ENCODE data around the gene EEIG2.
A peak's percentile ranks its signal among the peaks of the same experiment; 100 is the strongest.
"Not testable (repeated sequence)": the region's sequence is repeated elsewhere in the genome, so short reads cannot be mapped to it uniquely, and the experiment has no call there.

Gene EEIG2

DNA sequence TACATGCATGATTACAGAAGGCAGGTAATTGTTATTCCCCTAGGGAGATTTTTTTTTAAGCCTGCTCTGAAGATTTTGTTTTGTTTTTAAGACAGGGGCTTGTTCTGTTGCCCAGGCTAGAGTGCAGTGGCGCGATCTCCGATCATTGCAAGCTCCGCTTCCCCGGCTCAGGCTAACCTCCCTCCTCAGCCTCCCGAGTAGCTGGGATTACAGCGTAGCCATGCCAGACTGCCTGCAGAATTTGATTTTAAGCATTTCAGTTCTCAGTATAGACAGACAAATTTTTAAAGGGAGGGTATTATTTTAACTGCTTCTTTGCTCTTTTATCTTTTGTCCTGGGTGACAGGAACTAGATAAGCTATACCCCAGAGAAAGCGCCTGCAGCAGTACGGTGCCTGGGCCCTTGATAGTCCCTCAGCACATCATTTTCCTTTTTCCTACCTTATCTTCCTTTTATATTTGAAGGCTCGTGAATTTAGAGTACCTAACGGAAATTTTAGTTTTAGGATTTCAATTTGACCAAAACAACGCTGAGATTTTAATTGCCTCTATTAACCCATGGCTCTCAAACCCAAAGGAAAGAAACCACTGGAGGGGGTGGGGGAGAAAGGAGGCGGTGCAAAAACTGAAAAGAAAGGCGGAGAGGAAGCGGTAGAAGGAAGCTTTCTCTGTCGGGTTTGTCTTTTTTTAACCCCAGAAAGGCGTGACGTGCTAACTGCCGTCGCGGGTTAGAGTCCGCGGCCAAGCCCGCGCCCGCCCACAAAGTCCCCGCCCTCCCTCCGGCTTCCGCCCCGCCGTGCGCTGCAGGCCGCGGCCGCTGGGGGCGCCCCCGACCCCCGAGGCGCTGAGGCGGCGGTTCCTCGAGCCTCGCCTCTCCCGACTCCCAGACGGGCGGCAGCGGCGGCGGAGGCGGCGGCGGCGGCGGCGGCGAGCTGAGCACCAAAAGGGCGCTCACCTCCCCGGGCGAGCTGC is at the start of gene EEIG2:
EEIG2 (plus strand) TSS at position 886 of the 972 bp plus-strand sequence. CDS start 329 bp downstream, outside the sequence.
- peak; percentile 84 for DNase-seq (ENCODE audit: low read depth)

DNA sequence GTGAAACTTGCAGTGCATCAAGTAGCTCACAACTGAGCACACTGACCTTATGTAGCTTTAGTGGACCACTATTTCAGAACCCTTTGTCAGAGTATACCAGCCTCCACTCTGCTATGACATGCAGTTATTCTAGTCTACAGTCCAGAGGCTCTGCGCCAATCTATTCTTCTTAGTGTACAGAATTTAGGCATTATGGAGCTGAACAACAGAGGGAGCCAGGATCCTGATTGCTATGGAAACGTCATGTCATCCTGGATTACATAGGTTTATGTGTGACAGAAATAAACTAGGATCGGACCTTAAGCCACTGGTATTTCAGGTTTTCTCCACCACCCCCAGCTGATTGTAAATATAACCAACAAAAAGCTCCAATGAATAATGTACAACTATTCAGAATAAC is 48.1 kb upstream of the EEIG2 start:
- DNase-seq (ENCODE audit: low read depth): no peak

DNA sequence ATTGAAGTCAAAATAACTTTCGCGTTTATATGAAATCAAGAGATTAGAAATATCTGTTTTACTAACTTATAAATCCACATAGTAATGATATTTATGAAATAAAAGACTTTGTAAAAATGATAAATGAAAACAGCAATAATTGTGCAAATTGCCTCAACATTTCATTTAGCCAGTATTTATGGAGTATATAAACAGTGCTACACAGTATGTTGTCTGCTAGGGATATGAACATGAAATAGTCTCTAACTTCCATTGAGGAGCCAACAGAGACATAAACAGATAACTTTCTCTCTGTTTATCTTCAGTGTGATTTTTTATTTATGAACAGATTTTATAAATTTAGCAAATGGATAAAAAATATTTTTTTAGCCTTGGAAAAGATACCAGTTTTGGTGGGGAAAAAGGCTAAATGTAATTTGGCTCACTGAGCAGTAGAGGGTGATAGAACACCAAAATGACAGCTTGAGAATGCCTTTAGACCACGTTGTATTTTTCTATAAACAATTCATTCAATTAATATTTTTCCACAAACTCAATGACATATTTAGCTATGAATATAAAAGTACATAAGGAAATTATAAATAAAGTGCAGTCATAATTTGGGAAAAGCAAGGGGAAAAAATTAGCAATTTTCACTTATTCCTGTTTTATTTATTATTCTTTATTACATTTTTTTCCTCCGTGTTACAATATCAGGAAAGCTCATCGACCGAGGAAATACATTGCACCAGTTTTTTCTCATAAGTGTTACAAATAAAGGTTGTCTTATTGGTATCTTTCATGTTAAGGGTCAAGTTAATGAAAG is 47.5 kb upstream of the EEIG2 start:
- DNase-seq (ENCODE audit: low read depth): peak; percentile 39

DNA sequence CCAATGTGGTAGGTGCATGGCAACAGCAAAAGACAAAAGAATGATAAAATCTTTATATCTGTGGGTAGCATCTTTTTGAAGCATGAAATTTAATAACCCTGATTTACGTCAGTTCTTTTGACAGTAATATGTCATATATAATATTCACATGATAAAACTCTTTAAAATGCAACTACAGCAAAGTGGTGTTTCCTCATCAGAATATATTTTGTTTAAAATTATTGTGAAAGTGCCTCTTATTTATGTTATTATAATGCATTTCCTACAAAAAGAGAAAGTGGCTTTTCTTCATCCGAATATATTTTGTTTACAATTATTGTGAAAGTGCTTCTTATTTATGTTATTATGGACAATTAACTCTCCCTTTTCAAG is 46.9 kb upstream of the EEIG2 start:
- DNase-seq (ENCODE audit: low read depth): no peak

DNA sequence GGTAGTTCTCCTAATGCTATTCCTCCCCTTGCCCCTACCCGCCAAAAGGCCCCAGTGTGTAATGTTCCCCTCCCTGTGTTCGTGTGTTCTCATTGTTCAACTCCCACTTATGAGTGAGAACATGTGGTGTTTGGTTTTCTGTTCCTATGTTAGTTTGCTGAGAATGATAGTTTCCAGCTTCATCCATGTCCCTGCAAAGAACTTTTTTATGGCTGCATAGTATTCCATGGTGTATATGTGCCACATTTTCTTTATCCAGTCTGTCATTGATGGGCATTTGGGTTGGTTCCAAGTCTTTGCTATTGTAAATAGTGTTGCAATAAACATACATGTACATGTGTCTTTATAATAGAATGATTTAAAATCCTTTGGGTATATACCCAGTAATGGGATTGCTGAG is 46.0 kb upstream of the EEIG2 start:
- DNase-seq (ENCODE audit: low read depth): not testable (repeated sequence)

DNA sequence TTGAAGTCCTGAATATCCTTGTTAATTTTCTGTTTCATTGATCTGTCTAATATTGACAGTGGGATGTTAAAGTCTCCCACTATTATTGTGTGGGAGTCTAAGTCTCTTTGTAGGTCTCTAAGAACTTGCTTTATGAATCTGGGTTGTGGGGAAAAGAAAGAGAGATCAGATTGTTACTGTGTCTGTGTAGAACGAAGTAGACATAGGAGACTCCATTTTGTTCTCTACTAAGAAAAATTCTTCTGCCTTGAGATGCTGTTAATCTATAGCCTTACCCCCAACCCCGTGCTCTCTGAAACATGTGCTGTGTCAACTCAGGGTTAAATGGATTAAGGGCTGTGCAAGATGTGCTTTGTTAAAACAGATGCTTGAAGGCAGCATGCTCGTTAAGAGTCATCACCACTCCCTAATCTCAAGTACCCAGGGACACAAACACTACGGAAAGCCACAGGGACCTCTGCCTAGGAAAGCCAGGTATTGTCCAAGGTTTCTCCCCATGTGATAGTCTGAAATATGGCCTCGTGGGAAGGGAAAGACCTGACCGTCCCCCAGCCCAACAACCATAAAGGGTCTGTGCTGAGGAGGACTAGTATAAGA is 42.5 kb upstream of the EEIG2 start:
- not testable (repeated sequence) for DNase-seq (ENCODE audit: low read depth)

DNA sequence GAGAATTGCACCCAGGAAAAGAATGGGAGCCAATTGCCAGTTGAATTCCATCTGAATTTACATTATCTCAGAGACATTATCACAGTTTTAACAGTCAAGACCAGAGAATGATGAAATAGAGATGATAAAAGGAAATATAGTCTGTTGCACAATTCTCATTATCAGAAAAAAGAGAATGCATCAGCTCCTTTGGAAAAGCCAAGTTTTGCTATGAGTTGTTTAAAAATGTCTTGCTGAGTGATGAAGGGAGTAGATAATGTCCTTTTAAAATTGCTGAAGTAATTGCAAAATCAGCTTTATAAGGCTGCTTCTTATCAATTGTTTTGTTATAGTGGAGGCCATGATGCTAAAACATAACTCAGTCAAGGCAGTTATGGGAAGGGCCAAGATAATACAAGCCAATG is 37.9 kb upstream of the EEIG2 start:
- peak; percentile 30 for DNase-seq (ENCODE audit: low read depth)

DNA sequence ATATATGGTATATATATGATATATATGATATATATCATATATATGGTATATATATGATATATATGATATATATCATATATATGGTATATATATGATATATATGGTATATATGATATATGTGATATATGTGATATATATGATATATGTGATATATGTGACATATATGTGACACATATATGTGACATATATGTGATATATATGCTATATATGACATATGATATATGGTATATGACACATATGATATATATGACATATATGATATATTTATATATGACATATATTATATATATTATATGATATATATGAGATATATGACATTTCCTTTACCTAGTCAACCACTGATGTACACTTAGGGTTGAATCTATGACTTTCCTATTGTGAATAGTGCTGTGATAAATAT is 36.1 kb upstream of the EEIG2 start:
- no peak for DNase-seq (ENCODE audit: low read depth)

DNA sequence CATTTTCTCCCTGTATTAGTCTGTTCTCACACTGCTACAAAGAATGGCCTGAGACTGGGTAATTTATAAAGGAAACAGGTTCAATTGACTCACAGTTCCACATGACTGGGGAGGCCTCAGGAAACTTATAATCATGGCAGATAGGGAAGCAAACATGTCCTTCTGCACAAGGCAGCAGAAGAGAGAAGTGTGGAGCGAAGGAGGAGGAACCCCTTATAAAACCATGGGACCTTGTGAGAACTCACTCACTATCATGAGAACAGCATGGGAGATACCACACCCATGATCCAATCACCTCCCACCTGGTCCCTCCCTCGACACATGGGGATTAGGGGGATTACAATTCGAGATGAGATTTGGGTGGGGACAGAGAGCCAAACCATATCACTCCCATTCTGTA is 35.2 kb upstream of the EEIG2 start:
- DNase-seq (ENCODE audit: low read depth): no peak

DNA sequence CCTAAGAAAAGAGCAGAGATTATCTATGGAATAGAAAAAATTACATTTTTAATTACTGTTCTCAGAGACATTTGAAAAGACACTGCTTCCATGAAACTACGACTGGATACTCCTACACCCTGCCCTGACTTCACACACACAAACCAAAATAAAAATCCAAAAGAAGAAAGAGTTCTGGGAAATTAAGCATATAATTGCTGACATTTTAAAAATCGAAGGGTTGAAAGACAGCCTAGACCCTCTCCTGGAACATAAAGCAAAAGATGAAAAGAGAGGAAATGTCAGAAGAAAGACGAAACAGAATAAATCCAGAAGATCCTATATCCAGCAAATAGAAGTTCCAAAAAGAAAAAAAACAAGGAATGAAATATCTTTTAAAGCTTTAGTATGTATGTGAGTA is 32.8 kb upstream of the EEIG2 start:
- DNase-seq (ENCODE audit: low read depth): no peak

DNA sequence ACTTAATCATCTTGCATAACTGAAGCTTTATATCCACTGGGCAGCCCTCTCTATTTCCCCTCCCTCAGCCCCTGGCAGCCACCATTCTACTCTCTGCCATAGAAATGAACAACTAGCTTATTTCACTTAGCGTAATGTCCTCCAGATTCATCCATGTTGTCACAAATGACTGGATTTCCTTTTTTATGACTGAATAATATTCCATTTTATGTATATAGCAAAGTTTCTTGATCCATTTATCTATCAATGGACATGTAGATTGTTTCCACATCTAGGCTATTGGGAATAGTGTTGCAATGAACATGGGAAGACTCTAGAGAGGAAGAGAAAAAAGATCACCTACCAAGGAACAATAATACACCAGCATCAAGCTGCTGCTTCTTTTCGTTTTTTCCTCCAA is 32.1 kb upstream of the EEIG2 start:
- no peak for DNase-seq (ENCODE audit: low read depth)

DNA sequence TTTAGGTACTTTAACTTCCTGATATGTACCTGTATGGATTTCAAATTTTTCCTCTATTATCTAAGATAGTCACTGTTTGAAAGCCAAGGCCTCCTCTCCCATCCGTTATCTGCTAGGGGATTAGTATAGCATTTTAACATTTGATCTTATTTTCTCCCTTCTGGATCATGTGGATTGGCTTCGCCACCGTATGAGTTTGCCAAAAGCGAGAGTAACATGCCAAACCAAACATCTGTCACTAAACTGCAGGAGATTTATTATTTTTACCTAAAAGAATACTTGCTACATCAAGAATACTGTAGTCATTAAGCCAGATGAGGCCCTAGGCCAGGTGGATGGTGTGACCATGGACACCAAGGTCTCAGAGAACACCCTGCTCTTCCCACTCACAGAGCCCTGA is 28.5 kb upstream of the EEIG2 start:
- no peak for DNase-seq (ENCODE audit: low read depth)

DNA sequence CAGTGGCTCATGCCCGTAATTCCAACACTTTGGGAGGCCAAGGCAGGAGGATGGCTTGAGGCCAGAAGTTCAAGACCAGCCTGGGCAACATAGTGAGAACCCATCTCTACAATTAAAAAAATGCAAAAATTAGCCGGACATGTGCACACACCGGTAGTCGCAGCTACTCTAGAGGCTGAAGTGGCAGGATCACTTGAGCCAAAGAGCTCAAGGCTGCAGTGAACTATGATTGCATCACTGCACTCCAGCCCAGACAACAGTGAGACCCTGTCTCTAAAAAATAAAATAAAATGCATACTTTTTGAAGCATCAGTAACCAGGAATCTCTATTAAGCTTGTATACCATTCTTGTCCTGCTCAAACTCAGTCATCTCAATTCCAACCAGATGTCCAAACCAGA is 27.2 kb upstream of the EEIG2 start:
- DNase-seq (ENCODE audit: low read depth): no peak

DNA sequence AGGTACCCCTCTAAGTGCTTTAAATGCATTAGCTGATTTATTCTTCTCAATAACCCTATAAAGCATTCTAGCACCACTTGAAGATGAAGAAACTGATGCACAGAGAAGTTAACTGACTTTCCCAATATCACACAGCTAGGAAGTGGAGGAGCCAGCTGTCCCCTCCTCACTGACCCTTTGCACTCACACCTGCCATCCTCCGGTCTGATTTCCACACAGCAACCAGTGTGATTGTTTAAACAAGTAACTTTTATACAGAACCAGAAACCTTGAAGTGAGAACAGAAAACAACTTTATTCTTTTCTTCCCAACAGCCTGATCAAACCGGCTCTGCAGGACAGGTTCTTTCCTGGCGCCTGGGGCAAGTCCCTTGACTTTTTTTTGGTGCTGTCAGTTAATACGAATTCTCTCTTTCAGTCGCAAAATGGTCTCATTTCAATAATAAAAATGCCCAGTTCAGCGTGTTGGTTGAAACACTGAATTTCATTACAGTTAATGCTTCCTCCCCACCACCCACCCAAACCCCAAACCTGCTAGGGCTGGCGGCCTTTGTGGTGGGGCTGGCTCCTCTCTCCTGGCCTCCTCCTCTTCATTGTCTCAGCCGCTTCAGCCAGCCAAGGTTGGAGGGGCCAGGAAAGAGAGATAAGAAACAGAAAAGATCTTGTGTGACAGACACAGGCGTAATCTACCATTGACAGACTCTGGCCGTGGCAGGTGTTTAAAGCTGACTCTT is 26.4 kb upstream of the EEIG2 start:
- DNase-seq (ENCODE audit: low read depth): no peak

DNA sequence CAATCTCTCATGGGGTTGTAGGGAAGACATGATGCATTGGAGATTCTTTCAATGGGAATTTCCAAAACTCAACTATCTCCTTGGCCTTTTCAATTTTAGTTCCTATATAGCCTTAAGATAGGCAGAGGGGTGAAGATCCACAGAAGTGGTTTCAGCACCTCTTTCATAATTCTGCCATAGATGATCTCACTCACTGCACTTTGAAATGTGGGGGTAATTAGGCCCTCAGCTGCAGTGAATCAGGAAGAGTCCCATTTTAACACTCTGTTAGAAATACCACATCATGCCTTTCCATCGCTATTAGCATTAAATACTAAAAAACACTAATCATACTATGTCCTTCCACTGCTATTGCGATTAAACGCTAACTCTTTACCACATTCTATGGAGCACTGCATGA is 25.1 kb upstream of the EEIG2 start:
- no peak for DNase-seq (ENCODE audit: low read depth)

DNA sequence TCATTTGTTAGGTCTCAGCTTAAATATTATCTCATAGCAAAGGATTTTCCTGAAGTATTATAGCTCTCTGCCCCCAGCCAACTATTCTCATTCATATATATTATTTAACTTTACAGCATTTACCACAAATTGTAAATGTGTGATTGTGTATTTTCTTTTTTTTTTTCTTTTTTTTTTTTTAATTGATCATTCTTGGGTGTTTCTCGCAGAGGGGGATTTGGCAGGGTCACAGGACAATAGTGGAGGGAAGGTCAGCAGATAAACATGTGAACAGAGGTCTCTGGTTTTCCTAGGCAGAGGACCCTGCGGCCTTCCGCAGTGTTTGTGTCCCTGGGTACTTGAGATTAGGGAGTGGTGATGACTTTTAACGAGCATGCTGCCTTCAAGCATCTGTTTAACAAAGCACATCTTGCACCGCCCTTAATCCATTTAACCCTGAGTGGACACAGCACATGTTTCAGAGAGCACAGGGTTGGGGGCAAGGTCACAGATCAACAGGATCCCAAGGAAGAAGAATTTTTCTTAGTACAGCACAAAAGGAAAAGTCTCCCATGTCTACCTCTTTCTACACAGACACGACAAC is 24.5 kb upstream of the EEIG2 start:
- DNase-seq (ENCODE audit: low read depth): not testable (repeated sequence)

DNA sequence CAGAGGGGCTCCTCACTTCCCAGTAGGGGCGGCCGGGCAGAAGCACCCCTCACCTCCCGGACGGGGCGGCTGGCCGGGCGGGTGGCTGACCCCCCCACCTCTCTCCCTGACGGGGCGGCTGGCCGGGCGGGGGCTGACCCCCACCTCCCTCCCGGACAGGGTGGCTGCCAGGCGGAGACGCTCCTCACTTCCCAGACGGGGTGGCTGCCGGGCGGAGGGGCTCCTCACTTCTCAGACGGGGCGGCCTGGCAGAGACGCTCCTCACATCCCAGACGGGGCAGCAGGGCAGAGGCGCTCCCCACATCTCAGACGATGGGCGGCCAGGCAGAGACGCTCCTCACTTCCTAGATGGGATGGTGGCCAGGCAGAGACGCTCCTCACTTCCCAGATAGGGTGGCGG is 23.9 kb upstream of the EEIG2 start:
- not testable (repeated sequence) for DNase-seq (ENCODE audit: low read depth)

DNA sequence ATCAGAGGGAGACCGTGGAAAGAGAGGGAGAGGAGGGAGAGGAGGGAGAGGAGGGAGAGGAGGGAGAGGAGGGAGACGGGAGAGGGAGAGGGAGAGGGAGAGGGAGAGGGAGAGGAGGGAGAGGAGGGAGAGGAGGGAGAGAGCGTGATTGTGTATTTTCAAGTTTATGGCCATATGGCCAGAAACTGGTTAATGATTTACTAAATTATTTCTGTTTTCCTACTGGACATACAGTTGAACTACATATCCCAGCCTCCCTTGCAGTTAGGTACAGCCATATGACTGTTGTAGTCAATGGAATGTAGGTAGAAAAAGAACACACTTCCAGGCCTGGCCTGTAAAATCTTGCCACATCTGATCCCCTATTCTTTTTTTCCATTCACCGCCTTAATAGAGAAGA is 23.1 kb upstream of the EEIG2 start:
- DNase-seq (ENCODE audit: low read depth): not testable (repeated sequence)

DNA sequence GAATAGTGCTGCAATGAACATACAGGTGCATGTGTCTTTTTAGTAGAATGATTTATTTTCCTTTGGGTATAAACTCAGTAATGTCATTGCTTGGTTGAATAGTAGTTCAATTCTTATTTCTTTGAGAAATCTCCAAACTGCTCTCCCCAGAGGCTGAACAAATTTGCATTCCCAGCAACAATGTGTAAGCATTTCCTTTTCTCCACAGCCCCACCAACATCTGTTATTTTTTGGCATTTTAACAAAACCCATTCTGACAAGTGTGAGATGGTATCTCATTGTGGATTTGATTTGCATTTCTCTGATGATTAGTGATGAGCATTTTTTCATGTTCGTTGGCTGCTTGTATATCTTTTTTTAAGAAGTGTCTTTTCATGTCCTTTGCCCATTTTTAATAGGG is 21.9 kb upstream of the EEIG2 start:
- no peak for DNase-seq (ENCODE audit: low read depth)

DNA sequence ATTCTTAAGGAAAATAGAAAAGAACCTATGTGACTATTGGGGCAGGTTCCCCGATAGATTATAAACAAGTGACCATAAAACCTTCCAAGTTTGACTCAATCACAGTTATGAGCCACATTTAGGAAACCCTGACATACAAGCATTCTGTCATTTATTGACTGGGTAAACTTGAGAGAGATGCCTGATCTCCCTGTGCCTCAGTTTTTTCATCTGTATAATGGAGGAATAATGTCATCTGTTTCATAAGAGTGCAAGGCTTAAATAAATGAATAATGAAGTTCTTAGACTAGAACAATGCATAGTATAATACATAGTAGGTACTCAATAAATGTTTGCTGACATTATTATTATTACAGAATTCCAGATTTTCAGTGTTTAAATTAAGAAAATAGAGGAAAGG is 18.9 kb upstream of the EEIG2 start:
- no peak for DNase-seq (ENCODE audit: low read depth)

DNA sequence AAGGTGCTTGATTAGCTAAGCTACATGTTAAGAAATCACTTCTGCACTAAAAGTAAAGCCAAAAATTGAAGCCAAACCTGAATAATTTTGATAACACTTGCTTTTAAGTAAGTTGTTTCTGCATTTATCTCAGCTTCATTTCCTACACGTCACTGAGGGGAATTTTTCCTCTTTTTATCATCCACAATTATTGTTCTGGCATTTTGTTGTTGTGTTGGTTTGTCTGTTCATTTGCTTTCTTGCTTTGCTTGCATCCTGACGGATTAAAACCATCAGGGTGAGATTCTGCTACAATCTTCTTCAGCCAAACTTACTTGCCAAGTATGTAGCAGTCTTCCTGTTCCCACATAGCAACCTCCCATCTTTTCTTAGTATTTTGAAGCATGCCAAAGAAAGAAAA is 18.0 kb upstream of the EEIG2 start:
- DNase-seq (ENCODE audit: low read depth): no peak

DNA sequence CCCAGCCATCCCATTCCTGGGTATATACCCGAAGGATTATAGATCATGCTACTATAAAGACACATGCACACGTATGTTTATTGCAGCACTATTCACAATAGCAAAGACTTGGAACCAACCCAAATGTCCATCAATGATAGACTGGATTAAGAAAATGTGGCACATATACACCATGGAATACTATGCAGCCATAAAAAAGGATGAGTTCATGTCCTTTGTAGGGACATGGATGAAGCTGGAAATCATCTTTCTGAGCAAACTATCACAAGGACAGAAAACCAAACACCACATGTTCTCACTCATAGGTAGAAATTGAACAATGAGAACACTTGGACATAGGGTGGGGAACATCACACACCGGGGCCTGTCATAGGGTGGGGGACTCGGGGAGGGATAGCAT is 12.4 kb upstream of the EEIG2 start:
- DNase-seq (ENCODE audit: low read depth): not testable (repeated sequence)

Measured in iris pigment epithelial cell (primary cell).